Transverse colon (tissue), 4 donors: Measurements from ENCODE around the gene ZCWPW1.

Experiments
- POLR2A ChIP-seq: fragments of 450-650 bp; IDR thresholded peaks from one replicate; pipeline ENCODE4 v1.6.1; 2016; ENCODE audit warnings: antibody characterized with exemption, mild to moderate bottlenecking, moderate library complexity
- POLR2AphosphoS5 ChIP-seq, 3 donors: sonication (generic); formaldehyde crosslinking; IDR thresholded peaks; one replicate each; pipeline ENCODE4 v1.6.1; 2016; ENCODE audit warnings: antibody characterized with exemption in 3 of 3
- TF ChIP-seq, protein P1 (sequence below), 5 experiments: fragments of 200-600 bp in 3 of 5; fragments of 450-650 bp in 2 of 5; sonication (generic) in 3 of 5; IDR thresholded peaks; 1 replicate in 2 of 5; 2 replicates in 3 of 5; pipeline ENCODE4 v1.5.1; 2016 to 2017; ENCODE audit warnings: antibody characterized with exemption in 5 of 5, inconsistent platforms in 3 of 5, mild to moderate bottlenecking in 2 of 5, moderate library complexity in 1 of 5

DNA sequence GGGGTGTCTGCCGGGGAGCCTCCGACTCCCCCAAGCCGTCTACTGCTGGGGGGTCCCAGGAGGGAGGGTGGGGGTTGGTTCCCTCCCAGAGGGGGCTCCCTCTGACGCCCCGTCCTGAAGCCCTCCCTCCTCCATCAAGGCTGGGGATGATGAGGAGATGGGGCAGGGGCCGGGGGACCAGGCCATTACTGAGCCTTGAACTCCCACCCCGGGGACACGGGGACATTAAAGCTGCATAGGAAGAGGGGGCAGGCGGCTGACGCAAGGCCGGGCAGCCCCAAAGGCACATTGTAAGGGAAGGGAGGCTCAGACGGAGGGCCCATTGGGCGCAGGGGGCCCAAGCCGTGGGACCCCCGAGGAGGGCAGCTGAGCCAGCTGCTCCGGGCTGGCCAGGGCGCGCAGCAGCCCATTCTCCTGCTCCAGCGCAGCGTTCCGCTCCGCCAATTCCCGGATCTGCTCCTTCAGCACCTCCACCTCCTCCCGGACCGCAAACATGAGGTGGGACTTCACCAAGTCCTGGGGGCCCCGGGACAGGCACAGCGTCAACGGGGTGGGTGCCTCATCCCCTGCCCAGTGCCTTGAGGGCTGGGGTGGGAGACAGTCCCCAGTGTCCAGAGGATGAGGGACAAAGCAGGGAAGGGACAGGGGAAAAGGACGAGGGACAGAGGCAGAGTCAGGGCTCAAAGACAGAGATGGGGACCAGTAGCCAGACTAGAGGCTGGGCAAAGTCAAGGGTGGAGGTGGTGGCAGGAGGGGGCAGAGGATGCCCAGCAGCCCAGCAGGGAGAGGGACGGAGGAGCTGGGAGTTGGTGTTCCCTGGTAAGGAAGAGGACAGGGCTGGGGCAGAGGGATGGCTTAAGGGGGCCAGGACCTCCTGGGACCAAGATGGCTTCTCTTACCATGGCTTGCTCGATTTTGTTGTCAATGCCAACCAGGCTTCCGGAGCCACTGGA is 38.4 kb upstream of the ZCWPW1 start:
- TF ChIP-seq POLR2A (no peak), POLR2AphosphoS5 (IDR thresholded peaks at IDR 0.05) (no peak)
- TF ChIP-seq, protein P1, sequence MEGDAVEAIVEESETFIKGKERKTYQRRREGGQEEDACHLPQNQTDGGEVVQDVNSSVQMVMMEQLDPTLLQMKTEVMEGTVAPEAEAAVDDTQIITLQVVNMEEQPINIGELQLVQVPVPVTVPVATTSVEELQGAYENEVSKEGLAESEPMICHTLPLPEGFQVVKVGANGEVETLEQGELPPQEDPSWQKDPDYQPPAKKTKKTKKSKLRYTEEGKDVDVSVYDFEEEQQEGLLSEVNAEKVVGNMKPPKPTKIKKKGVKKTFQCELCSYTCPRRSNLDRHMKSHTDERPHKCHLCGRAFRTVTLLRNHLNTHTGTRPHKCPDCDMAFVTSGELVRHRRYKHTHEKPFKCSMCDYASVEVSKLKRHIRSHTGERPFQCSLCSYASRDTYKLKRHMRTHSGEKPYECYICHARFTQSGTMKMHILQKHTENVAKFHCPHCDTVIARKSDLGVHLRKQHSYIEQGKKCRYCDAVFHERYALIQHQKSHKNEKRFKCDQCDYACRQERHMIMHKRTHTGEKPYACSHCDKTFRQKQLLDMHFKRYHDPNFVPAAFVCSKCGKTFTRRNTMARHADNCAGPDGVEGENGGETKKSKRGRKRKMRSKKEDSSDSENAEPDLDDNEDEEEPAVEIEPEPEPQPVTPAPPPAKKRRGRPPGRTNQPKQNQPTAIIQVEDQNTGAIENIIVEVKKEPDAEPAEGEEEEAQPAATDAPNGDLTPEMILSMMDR (IDR thresholded peaks at IDR 0.05) = no peak
